Esophagus squamous epithelium (tissue), 5 donors: ENCODE results near the gene COL8A1. TPM values are rescaled to one million over a fixed set of nuclear protein-coding genes. Genes with fewer than 3 reads are reported as not detected.

Experiments
- DNase-seq: peaks from one replicate; lab custom pipeline; 2025; lab: John Stamatoyannopoulos, UW
- H3K27ac ChIP-seq, 4 donors: fragments of 200-600 bp; sonication (generic); one replicate each; pipeline ENCODE4 v1.5.1; 2016 to 2019; ENCODE audit warnings: mild to moderate bottlenecking in 1 of 4
- H3K27me3 ChIP-seq, 4 donors: fragments of 200-600 bp; sonication (generic); 1 replicate in 3 of 4; 2 replicates in 1 of 4; pipeline versions ENCODE4 v1.5.1 to v1.6.0; 2017 to 2021; ENCODE audit warnings: antibody characterized with exemption in 1 of 4
- H3K36me3 ChIP-seq, 3 donors: fragments of 200-600 bp; sonication (generic); one replicate each; pipeline ENCODE4 v1.5.1; 2016 to 2019
- H3K4me1 ChIP-seq, 3 donors: fragments of 200-600 bp; sonication (generic); one replicate each; pipeline ENCODE4 v1.5.1; 2017 to 2019
- H3K4me3 ChIP-seq, 4 donors: fragments of 200-600 bp; sonication (generic); 1 replicate in 3 of 4; 2 replicates in 1 of 4; pipeline ENCODE4 v1.5.1; 2016 to 2019; ENCODE audit warnings: mild to moderate bottlenecking in 2 of 4, moderate library complexity in 1 of 4
- H3K9me3 ChIP-seq, 3 donors: fragments of 200-600 bp; sonication (generic); one replicate each; pipeline ENCODE4 v1.5.1; 2016 to 2019
- POLR2A ChIP-seq, 4 donors: fragments of 450-650 bp; IDR thresholded peaks; one replicate each; pipeline ENCODE4 v1.6.1; 2017; ENCODE audit warnings: antibody characterized with exemption in 4 of 4, mild to moderate bottlenecking in 4 of 4, moderate library complexity in 3 of 4
- WGBS, 2 donors: methylation state at CpG; one replicate each; pipeline ENCODE4 v1.1.5; 2018; 5-methylcytosine and 5-hydroxymethylcytosine counted together
- intact Hi-C: fragments of 100-400 bp; cut with DNase I; formaldehyde crosslinking; loops from one replicate; pipeline ENCODE4 v1.15.0; 2022
- total RNA-seq, 4 donors: library from RNA; depleted of rRNA; stranded (reverse); fragments of >200 nt; gene quantifications; one replicate each; pipeline ENCODE4 v1.1.0, GENCODE V29; 2016
- TF ChIP-seq, protein P1 (sequence below), 6 experiments: fragments of 450-650 bp in 4 of 6; fragments of 200-600 bp in 2 of 6; sonication (generic) in 2 of 6; IDR thresholded peaks; one replicate each; pipeline ENCODE4 v1.5.1; 2016 to 2019; ENCODE audit warnings: antibody characterized with exemption in 6 of 6, mild to moderate bottlenecking in 4 of 6, moderate library complexity in 4 of 6
- donor health status: DM: yes; HTN: yes; CAD: no.

Gene COL8A1
- total RNA-seq, 4 donors from 2014 or later: 2.3 to 15.6 (median 5.0) TPM

DNA sequence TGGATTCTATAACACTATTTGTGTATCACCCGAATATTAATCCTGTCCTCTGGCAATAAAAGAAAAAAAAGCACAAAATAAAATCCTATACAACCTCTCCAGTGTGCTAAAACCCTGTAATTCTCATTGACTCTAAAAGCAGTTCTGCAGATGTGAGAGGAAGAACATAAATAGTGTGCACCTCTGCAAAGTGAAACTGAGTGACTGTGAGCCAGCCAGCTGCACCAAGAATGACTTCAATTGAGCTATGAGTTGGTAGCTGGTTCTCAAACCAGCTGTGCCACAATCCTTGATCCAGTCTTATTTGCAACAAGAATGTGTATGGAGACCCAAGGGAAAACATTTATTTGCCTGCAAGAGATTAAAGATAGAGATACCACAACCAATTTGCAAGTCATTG is 31.2 kb upstream of the COL8A1 start:
- Histone ChIP-seq H3K4me3 (no peak overlapping the region), H3K27me3 (no peaks in the 10 kb centered on the region), H3K4me1 (no peaks in the 10 kb centered on the region), H3K36me3 (no peaks in the 10 kb centered on the region), H3K27ac (no peak overlapping the region), H3K9me3 (no peaks in the 10 kb centered on the region)
- no peak for TF ChIP-seq POLR2A (IDR thresholded peaks at IDR 0.05)
- TF ChIP-seq, protein P1, sequence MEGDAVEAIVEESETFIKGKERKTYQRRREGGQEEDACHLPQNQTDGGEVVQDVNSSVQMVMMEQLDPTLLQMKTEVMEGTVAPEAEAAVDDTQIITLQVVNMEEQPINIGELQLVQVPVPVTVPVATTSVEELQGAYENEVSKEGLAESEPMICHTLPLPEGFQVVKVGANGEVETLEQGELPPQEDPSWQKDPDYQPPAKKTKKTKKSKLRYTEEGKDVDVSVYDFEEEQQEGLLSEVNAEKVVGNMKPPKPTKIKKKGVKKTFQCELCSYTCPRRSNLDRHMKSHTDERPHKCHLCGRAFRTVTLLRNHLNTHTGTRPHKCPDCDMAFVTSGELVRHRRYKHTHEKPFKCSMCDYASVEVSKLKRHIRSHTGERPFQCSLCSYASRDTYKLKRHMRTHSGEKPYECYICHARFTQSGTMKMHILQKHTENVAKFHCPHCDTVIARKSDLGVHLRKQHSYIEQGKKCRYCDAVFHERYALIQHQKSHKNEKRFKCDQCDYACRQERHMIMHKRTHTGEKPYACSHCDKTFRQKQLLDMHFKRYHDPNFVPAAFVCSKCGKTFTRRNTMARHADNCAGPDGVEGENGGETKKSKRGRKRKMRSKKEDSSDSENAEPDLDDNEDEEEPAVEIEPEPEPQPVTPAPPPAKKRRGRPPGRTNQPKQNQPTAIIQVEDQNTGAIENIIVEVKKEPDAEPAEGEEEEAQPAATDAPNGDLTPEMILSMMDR (IDR thresholded peaks at IDR 0.05): no peak
- DNase-seq: no peak
- intact Hi-C loops: no loop called here
- 41 to 47% methylated on average over 1 of the region's 1 CpG for WGBS, 2 donors

DNA sequence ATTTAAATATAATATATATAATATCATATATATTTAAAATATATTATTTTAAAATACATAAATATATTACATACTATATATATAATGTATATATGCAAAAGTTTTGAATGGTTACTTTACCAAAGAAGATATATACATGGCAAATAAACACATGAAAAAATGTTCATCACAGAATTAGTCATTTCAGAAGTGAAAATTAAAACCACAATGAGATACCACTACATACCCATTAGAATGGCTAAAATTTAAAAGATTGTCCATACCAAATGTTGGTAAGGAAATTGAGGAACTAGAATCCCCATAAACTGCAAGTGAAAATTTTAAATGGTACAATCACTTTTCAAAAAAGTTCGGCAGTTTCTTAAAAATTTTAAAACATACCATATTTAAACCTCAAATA is 23.6 kb upstream of the COL8A1 start:
- Histone ChIP-seq H3K9me3 (no peaks in the 10 kb centered on the region), H3K36me3 (no peaks in the 10 kb centered on the region), H3K4me1 (no peaks in the 10 kb centered on the region), H3K27ac (no peak overlapping the region), H3K4me3 (no peak overlapping the region), H3K27me3 (no peaks in the 10 kb centered on the region)
- WGBS, 2 donors: 87 to 92% methylated on average over 1 of the region's 1 CpG
- no peak for DNase-seq
- intact Hi-C loops: no loop called here
- no peak for TF ChIP-seq POLR2A (IDR thresholded peaks at IDR 0.05)
- TF ChIP-seq, protein P1 (IDR thresholded peaks at IDR 0.05): no peak

DNA sequence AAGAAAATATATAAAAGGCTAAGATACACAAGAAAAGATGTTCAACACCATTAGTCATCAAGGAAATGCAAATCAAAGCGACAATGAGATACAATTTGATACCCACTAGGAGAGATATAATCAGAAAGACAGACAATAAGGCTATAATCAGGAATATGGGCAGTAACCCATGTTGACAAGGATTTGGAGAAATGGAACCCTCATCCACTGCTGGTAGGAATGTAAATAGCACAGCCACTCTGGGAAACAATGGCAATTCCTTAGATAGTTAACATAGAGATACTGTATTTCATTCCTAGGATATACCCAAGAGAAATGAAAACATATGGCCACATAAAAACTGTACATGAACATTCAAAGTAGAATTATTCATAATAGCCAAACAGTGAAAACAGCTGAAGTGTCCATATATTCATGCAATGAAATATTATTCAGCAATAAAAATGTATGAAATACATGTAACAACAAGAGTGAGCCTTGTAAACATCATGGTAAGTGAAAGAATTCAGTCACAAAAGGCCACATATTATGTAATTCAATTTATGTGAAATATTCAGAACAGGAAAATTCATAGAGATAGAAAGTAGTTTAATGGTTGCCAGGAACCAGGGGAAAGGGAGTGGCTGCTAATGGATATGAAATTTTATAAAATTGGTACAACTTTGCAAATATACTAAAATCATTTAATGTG is 18.2 kb upstream of the COL8A1 start:
- WGBS, 2 donors: 79 to 87% methylated on average over 1 of the region's 1 CpG
- Histone ChIP-seq H3K4me3 (no peak overlapping the region), H3K4me1 (no peaks in the 10 kb centered on the region), H3K9me3 (no peaks in the 10 kb centered on the region), H3K27ac (no peak overlapping the region), H3K27me3 (no peaks in the 10 kb centered on the region), H3K36me3 (no peaks in the 10 kb centered on the region)
- TF ChIP-seq, protein P1 (IDR thresholded peaks at IDR 0.05): no peak
- TF ChIP-seq POLR2A (IDR thresholded peaks at IDR 0.05): no peak
- DNase-seq: no peak
- intact Hi-C loops: no loop called here

DNA sequence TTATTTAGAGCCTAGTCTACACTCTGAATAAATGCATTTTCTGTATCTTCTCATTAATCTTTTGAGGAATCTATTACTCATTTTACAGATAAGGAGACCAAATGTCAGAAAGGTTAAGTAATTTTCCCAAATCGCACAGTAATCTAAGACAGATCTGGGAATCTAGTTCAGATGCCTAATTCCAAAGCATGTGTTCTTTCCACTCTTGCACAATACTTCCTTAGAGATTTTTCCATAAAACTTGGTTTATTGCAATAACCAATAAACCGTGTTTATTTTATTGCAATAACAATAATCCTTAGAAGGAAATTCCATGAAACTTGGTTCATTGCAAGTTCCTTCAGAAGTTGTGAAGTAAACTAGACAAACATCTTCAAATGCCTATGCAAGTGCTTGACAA is 17.4 kb upstream of the COL8A1 start:
- no peak overlapping the region for H3K4me3 ChIP-seq
- 81 to 87% methylated on average over 2 of the region's 2 CpGs for WGBS, 2 donors
- H3K27ac ChIP-seq: no peak overlapping the region
- DNase-seq: no peak
- TF ChIP-seq, protein P1 (IDR thresholded peaks at IDR 0.05): no peak
- TF ChIP-seq POLR2A (IDR thresholded peaks at IDR 0.05): no peak
- H3K9me3 ChIP-seq: no peaks in the 10 kb centered on the region
- intact Hi-C loops: no loop called here
- no peaks in the 10 kb centered on the region for H3K4me1 ChIP-seq
- H3K36me3 ChIP-seq: no peaks in the 10 kb centered on the region
- no peaks in the 10 kb centered on the region for H3K27me3 ChIP-seq

DNA sequence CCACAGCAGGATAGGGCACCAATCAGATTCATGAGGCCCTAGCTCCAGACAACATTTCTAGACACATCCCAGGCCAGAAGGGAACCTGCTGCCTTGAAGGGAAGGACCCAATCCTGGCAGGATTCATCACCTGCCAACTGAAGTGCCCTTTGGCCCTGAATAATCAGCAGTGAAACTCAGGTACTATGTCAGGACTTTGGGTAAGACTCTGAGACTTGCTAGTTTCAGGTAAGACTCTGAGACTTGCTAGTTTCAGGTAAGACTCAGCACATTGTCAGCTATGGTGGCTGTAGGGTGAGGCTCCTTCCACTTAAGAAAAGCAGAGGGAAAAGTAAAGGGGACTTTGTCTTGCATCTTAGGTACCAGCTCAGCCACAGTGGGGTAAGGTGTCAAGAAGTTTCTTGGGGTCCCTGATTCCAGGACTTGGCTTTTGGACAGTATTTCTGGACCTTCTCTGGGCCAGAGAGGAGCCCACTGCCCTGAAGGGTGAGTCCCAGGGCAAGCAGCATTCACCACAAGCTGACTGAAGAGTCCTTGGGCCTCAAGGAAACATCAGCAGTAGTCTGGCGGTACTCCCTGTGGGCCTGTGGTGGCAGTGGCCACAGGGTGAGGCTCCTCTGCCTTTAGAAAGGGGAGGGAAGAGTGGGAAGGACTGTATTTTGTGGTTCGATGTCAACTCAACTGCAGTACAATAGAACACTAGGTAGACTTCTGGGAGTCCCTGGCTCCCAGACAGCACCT is 13.7 kb upstream of the COL8A1 start:
- Histone ChIP-seq H3K27me3 (no peaks in the 10 kb centered on the region), H3K9me3 (no peaks in the 10 kb centered on the region), H3K36me3 (no peaks in the 10 kb centered on the region), H3K4me3 (no peak overlapping the region), H3K27ac (no peak overlapping the region), H3K4me1 (no peaks in the 10 kb centered on the region)
- intact Hi-C loops: no loop called here
- no peak for DNase-seq
- TF ChIP-seq POLR2A (IDR thresholded peaks at IDR 0.05): no peak
- TF ChIP-seq, protein P1 (IDR thresholded peaks at IDR 0.05): no peak
- 83 to 100% methylated on average over 1 of the region's 2 CpGs for WGBS, 2 donors
